HFF-Myc (cell line): ENCODE data around the gene CFAP46.

ENCODE experiments used
- DNase-seq: peaks from one replicate; pipeline ENCODE4 v3.0.0-alpha.2; 2011; ENCODE audit warnings: low read depth; ENCODE audit errors: extremely low read depth
- H3K4me3 ChIP-seq: replicated peaks from 2 replicates; pipeline ENCODE4 v1.5.1; 2011; ENCODE audit warnings: low read depth, mild to moderate bottlenecking, control low read depth, low read length
- CTCF ChIP-seq: IDR thresholded peaks from 2 replicates; pipeline ENCODE4 v1.5.1; 2012; ENCODE audit warnings: mild to moderate bottlenecking, low read depth, low read length, control low read depth; ENCODE audit errors: missing control alignments

Gene CFAP46

GRCh38 chr10:132881186-132881920 is 61.0 kb downstream of the CFAP46 start:
- no peak for DNase-seq
- no peak overlapping the region for H3K4me3 ChIP-seq
- no peak for TF ChIP-seq CTCF

GRCh38 chr10:132880128-132880981 is 62.0 kb downstream of the CFAP46 start:
- no peak overlapping the region for H3K4me3 ChIP-seq
- no peak for TF ChIP-seq CTCF
- no peak for DNase-seq

- no peak for TF ChIP-seq CTCF
- no peak overlapping the region for H3K4me3 ChIP-seq
- no peak for DNase-seq
Observed at GRCh38 chr10:132879408-132880127, 62.8 kb downstream of the CFAP46 start.

- H3K4me3 ChIP-seq, result no peak overlapping the region
- TF ChIP-seq CTCF, result no peak
- no peak for DNase-seq
Observed at GRCh38 chr10:132878730-132879407, 63.5 kb downstream of the CFAP46 start.

- TF ChIP-seq CTCF, result no peak
- no peak overlapping the region for H3K4me3 ChIP-seq
- no peak for DNase-seq
Observed at GRCh38 chr10:132878091-132878729, 64.2 kb downstream of the CFAP46 start.

- DNase-seq, result no peak
- TF ChIP-seq CTCF, result no peak
- no peak overlapping the region for H3K4me3 ChIP-seq
Observed at GRCh38 chr10:132877473-132877872, 64.9 kb downstream of the CFAP46 start.
